Lung (tissue), 12 donors: Measurements from ENCODE around the gene KIAA0319L. TPM values are rescaled to one million over a fixed set of nuclear protein-coding genes. Genes with fewer than 3 reads are reported as not detected.

Experiments
- ATAC-seq: fragments of 200-7000 bp; cut with Tn5 transposase; one replicate; pipeline ENCODE4 v1.9.1; 2020; ENCODE audit warnings: moderate number of reproducible peaks; ENCODE audit not compliant: insufficient read depth, low FRiP score
- DNase-seq, 3 donors: peaks; one replicate each; pipeline ENCODE4 v3.0.0-alpha.2; 2013 to 2017
- H3K27ac ChIP-seq, 2 donors: one replicate each; pipeline ENCODE4 v1.5.1; 2013; ENCODE audit warnings: mild to moderate bottlenecking in 2 of 2, moderate library complexity in 2 of 2, control low read depth in 1 of 2, inconsistent platforms in 1 of 2, low read depth in 1 of 2, low read length in 1 of 2
- H3K27me3 ChIP-seq, 3 donors: one replicate each; pipeline ENCODE4 v1.5.1; 2013; ENCODE audit warnings: low read length in 2 of 3; ENCODE audit not compliant: control insufficient read depth in 3 of 3, insufficient read depth in 3 of 3
- H3K36me3 ChIP-seq, 4 donors: one replicate each; pipeline ENCODE4 v1.5.1; 2013; ENCODE audit warnings: low read length in 4 of 4, mild to moderate bottlenecking in 1 of 4, moderate library complexity in 1 of 4; ENCODE audit not compliant: control insufficient read depth in 4 of 4, insufficient read depth in 4 of 4
- H3K4me1 ChIP-seq, 5 donors: one replicate each; pipeline ENCODE4 v1.5.1; 2013; ENCODE audit warnings: low read length in 5 of 5, mild to moderate bottlenecking in 2 of 5, moderate library complexity in 1 of 5; ENCODE audit not compliant: control insufficient read depth in 5 of 5, insufficient read depth in 5 of 5
- H3K4me3 ChIP-seq: one replicate; pipeline ENCODE4 v1.5.1; 2013; ENCODE audit warnings: mild to moderate bottlenecking, control low read depth, moderate library complexity
- H3K9ac ChIP-seq, 2 donors: one replicate each; pipeline ENCODE4 v1.5.1; 2013; ENCODE audit warnings: low read length in 2 of 2, control low read depth in 1 of 2; ENCODE audit not compliant: insufficient read depth in 1 of 2
- H3K9me3 ChIP-seq, 4 donors: one replicate each; pipeline ENCODE4 v1.5.1; 2013; ENCODE audit warnings: low read length in 3 of 4, mild to moderate bottlenecking in 1 of 4, moderate library complexity in 1 of 4; ENCODE audit not compliant: control insufficient read depth in 4 of 4, insufficient read depth in 3 of 4
- WGBS, 2 donors: extraction: QIAGEN DNeasy Blood & Tissue Kit; methylation state at CpG; one replicate each; pipeline ENCODE4 v1.1.7; 2013; 5-methylcytosine and 5-hydroxymethylcytosine counted together
- polyA plus RNA-seq, 2 donors: library from polyadenylated mRNA; stranded (reverse); fragments of 200-250 nt; gene quantifications; one replicate each; pipeline ENCODE4 v1.2.1, GENCODE V29; 2013
- total RNA-seq, 2 donors: library from RNA; depleted of rRNA in 1 of 2; stranded (reverse); fragments of >200 nt in 1 of 2; gene quantifications; one replicate each; pipeline ENCODE4 v1.2.1, GENCODE V29; 2014 to 2021
- TF ChIP-seq, protein P1 (sequence below): IDR thresholded peaks from 2 replicates; pipeline ENCODE4 v1.5.1; 2012; ENCODE audit warnings: mild to moderate bottlenecking; ENCODE audit errors: control extremely low read depth, extremely low read depth
- donor health status: control.
- donor health status: control.
- donor health status: Bipolar disorder and iron deficiency.
- donor health status: healthy.
- donor health status: DM: yes; HTN: yes; CAD: no.

KIAA0319L gene
- total and polyA plus RNA-seq, 4 donors = 20.3 to 121 (median 60.9) TPM

GRCh38 chr1:35407743-35408142 lies 149.5 kb downstream of the KIAA0319L start:
- Histone ChIP-seq H3K4me1 (no peaks in the 10 kb centered on the region), H3K4me3 (no peak overlapping the region), H3K9me3 (peaks cover 0 to 2% (median 0%) of the 10 kb centered on the region in 4 donors), H3K27ac (no peak overlapping the region), H3K9ac (no peak overlapping the region), H3K27me3 (no peaks in the 10 kb centered on the region), H3K36me3 (peaks cover 13 to 53% (median 28%) of the 10 kb centered on the region in 4 donors)
- ATAC-seq = no peak
- no peak for DNase-seq
- TF ChIP-seq, protein P1, sequence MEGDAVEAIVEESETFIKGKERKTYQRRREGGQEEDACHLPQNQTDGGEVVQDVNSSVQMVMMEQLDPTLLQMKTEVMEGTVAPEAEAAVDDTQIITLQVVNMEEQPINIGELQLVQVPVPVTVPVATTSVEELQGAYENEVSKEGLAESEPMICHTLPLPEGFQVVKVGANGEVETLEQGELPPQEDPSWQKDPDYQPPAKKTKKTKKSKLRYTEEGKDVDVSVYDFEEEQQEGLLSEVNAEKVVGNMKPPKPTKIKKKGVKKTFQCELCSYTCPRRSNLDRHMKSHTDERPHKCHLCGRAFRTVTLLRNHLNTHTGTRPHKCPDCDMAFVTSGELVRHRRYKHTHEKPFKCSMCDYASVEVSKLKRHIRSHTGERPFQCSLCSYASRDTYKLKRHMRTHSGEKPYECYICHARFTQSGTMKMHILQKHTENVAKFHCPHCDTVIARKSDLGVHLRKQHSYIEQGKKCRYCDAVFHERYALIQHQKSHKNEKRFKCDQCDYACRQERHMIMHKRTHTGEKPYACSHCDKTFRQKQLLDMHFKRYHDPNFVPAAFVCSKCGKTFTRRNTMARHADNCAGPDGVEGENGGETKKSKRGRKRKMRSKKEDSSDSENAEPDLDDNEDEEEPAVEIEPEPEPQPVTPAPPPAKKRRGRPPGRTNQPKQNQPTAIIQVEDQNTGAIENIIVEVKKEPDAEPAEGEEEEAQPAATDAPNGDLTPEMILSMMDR = no peak
- 97 to 99% methylated on average over 4 of the region's 4 CpGs for WGBS, 2 donors

GRCh38 chr1:35406103-35406502 lies 151.1 kb downstream of the KIAA0319L start:
- Histone ChIP-seq H3K27me3 (no peaks in the 10 kb centered on the region), H3K36me3 (peaks cover 13 to 61% (median 32%) of the 10 kb centered on the region in 4 donors), H3K27ac (no peak overlapping the region), H3K4me1 (no peaks in the 10 kb centered on the region), H3K9me3 (peaks cover 0 to 2% (median under 1%) of the 10 kb centered on the region in 4 donors), H3K4me3 (no peak overlapping the region), H3K9ac (no peak overlapping the region)
- TF ChIP-seq, protein P1 = no peak
- ATAC-seq (no peak), DNase-seq (no peak)

GRCh38 chr1:35401049-35401448 lies 156.2 kb downstream of the KIAA0319L start:
- DNase-seq (no peak), ATAC-seq (no peak)
- Histone ChIP-seq H3K27ac (no peak overlapping the region), H3K4me1 (no peaks in the 10 kb centered on the region), H3K9ac (no peak overlapping the region), H3K9me3 (peaks cover 0 to 4% (median 0%) of the 10 kb centered on the region in 4 donors), H3K27me3 (no peaks in the 10 kb centered on the region), H3K36me3 (peaks cover 11 to 60% (median 33%) of the 10 kb centered on the region in 4 donors), H3K4me3 (no peak overlapping the region)
- TF ChIP-seq, protein P1 = no peak

DNA sequence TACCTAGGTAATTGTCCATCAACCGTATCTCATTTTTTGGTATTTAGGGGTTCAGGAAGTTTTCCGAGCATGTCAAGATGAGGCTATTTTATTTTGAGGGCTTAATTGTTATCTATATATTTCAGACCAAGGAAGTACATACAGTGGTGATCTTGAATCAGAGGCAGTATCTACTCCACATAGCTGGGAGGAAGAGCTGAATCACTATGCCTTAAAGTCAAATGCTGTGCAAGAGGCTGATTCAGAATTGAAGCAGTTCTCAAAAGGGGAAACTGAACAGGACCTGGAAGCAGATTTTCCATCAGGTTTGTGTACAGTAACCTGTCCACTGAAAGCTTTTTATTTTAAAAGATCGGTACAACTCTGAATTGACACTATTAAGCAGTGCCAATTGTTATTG lies 158.5 kb downstream of the KIAA0319L start:
- H3K9ac ChIP-seq = no peak overlapping the region
- H3K36me3 ChIP-seq = peaks cover 17 to 60% (median 38%) of the 10 kb centered on the region in 4 donors

More for the DNA sequence above, 158.5 kb downstream of the KIAA0319L start:
- Histone ChIP-seq H3K9me3 (peaks cover 0 to 4% (median 0%) of the 10 kb centered on the region in 4 donors), H3K4me3 (no peak overlapping the region), H3K27ac (no peak overlapping the region), H3K4me1 (no peaks in the 10 kb centered on the region), H3K27me3 (no peaks in the 10 kb centered on the region)
- TF ChIP-seq, protein P1 = no peak
- DNase-seq = no peak
- ATAC-seq = no peak
- 93 to 97% methylated on average over 3 of the region's 3 CpGs for WGBS, 2 donors
